AG04450 (cell line): ENCODE data around the gene CHRNA5. TPM values are rescaled to one million over a fixed set of nuclear protein-coding genes. Genes with fewer than 3 reads are reported as not detected.

ENCODE experiments used
- CTCF ChIA-PET: fragments of 300-600, 350-600 bp; formaldehyde crosslinking; extraction: SDS; loops from one replicate; lab custom pipeline; 2022; ENCODE audit warnings: antibody characterized with exemption, inconsistent platforms; lab: Charles Lee
- POLR2A ChIA-PET: fragments of 350-600 bp; formaldehyde crosslinking; extraction: SDS; loops from one replicate; lab custom pipeline; 2021; ENCODE audit warnings: antibody characterized with exemption, inconsistent platforms; lab: Yijun Ruan, JAX
- DNase-seq: peaks from one replicate; pipeline ENCODE4 v3.0.0-alpha.2; 2011; ENCODE audit warnings: low read depth, low spot score
- H3K27ac ChIP-seq: one replicate; pipeline ENCODE4 v1.5.1; 2012; ENCODE audit warnings: low read depth, low read length, control low read depth
- H3K27me3 ChIP-seq: one replicate; pipeline ENCODE4 v1.6.0; 2012; ENCODE audit warnings: low read length; ENCODE audit not compliant: control insufficient read depth, insufficient read depth
- H3K4me3 ChIP-seq: 2 replicates; pipeline ENCODE4 v1.5.1; 2011; ENCODE audit warnings: mild to moderate bottlenecking, low read depth, low read length, control low read depth
- H3K9me3 ChIP-seq: 2 replicates; pipeline ENCODE4 v1.5.1; 2012; ENCODE audit warnings: low read length; ENCODE audit not compliant: control insufficient read depth, insufficient read depth
- CTCF ChIP-seq: IDR thresholded peaks from 2 replicates; pipeline ENCODE4 v1.5.1; 2011; ENCODE audit warnings: low read depth, low read length, control low read depth, inconsistent platforms
- polyA plus RNA-seq: library from polyadenylated mRNA; depleted of rRNA; stranded (reverse); fragments of >200 nt; gene quantifications from 2 replicates; pipeline ENCODE4 v1.2.3, GENCODE V29; 2011

The CHRNA5 gene
- polyA plus RNA-seq, 1 experiment, result 5.2 TPM

- no peak for TF ChIP-seq CTCF
- ChIA-PET CTCF (interaction anchor here (0.5 to 1.2 kb wide), 4 partner anchors 9 to 829 kb away, joined by 3 to 4 read pairs (median 3); partner anchors contain the start of gene SKIC8), POLR2A (interaction anchor here (1.1 to 1.7 kb wide), 2 partner anchors 11 to 24 kb away, joined by 4 to 12 read pairs; partner anchors contain the start of gene CHRNA5)
- H3K27ac ChIP-seq, result peak overlapping the region; percentile 70
- H3K9me3 ChIP-seq, result no peaks in the 10 kb centered on the region; the same call in 1 of the 2 replicates
- H3K27me3 ChIP-seq, result no peaks in the 10 kb centered on the region
- peak overlapping the region; percentile 90 for H3K4me3 ChIP-seq
- DNase-seq, result no peak
Observed at GRCh38 chr15:78540871-78541743, 24.2 kb upstream of the CHRNA5 start.

- ChIA-PET CTCF (interaction anchor here (0.5 kb wide), 1 partner anchor 829 kb away, joined by 3 read pairs; no protein-coding TSS in a partner anchor), POLR2A (interaction anchor here (1.7 kb wide), 1 partner anchor 24 kb away, joined by 12 read pairs; the partner anchor contains the start of gene CHRNA5)
Observed at GRCh38 chr15:78541744-78542034, 23.6 kb upstream of the CHRNA5 start.

GRCh38 chr15:78542647-78543046, 22.7 kb upstream of the CHRNA5 start:
- no peak for TF ChIP-seq CTCF
- CTCF ChIA-PET, result no interaction called here
- no peak overlapping the region for H3K27ac ChIP-seq
- no peaks in the 10 kb centered on the region for H3K27me3 ChIP-seq
- no peak for DNase-seq
- POLR2A ChIA-PET, result no interaction called here
- H3K4me3 ChIP-seq, result no peak overlapping the region
- H3K9me3 ChIP-seq, result no peaks in the 10 kb centered on the region; the same call in 1 of the 2 replicates

More at GRCh38 chr15:78541744-78542034, 23.6 kb upstream of the CHRNA5 start:
- H3K9me3 ChIP-seq, result no peaks in the 10 kb centered on the region; the same call in 1 of the 2 replicates
- no peak for TF ChIP-seq CTCF
- no peak overlapping the region for H3K27ac ChIP-seq
- no peak for DNase-seq
- no peaks in the 10 kb centered on the region for H3K27me3 ChIP-seq
- H3K4me3 ChIP-seq, result peak overlapping the region; percentile 90

- Histone ChIP-seq H3K4me3 (no peak overlapping the region), H3K27me3 (no peaks in the 10 kb centered on the region), H3K9me3 (no peaks in the 10 kb centered on the region), H3K27ac (no peak overlapping the region)
- ChIA-PET CTCF (interaction anchor here (1.0 kb wide), 1 partner anchor 10 kb away, joined by 3 read pairs; the partner anchor contains the start of gene PSMA4), POLR2A (no interaction called here)
- DNase-seq, result no peak
- TF ChIP-seq CTCF, result no peak
Observed at GRCh38 chr15:78550194-78550593, 15.1 kb upstream of the CHRNA5 start.

- no peak overlapping the region for H3K4me3 ChIP-seq
- no peaks in the 10 kb centered on the region for H3K27me3 ChIP-seq
- no peak overlapping the region for H3K27ac ChIP-seq
- POLR2A ChIA-PET, result no interaction called here
- CTCF ChIA-PET, result interaction anchor here (1.0 kb wide), 1 partner anchor 10 kb away, joined by 3 read pairs; the partner anchor contains the start of gene PSMA4
- TF ChIP-seq CTCF, result no peak
- DNase-seq, result no peak
- no peaks in the 10 kb centered on the region for H3K9me3 ChIP-seq
Observed at GRCh38 chr15:78550815-78551214, 14.5 kb upstream of the CHRNA5 start.
